ENCODE data around the gene LMX1A.
A peak's percentile ranks its signal among the peaks of the same experiment; 100 is the strongest.

LMX1A gene

DNA sequence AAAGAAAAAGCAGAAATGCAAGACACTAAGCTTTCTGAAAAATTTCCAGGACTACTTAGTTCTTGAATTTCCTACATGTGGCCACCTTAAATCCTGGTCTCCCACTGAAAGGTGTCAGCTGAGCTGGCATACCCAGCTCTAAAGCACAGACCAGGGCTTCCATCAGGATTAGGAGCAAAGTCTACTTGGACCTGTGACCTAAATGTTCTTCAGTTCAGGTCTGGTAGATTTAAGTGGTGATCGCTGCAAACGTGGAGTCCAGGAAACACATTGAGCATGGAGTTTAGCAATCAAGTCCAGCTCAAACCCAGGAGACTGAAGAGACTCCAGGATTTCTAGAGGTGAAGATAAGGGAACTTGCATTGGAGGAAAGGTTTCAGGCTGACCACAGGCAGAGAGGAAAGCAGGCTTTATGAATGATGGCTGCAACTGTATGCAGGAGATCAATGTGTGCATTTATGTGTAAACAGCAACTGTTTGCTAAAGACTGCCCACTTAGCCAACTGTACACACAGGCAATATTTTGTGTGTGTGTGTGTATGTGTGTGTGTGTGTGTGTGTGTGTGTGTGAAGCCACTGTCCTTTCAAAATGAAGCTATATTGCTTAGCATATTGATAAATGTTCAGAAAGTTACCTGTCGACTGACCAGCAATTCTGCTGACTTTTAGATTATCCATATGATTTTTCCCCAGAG, 75.2 kb downstream of the LMX1A start:
- DNase-seq, result no peak
- intact Hi-C loops (cut with DNase I), result no loop called here

DNA sequence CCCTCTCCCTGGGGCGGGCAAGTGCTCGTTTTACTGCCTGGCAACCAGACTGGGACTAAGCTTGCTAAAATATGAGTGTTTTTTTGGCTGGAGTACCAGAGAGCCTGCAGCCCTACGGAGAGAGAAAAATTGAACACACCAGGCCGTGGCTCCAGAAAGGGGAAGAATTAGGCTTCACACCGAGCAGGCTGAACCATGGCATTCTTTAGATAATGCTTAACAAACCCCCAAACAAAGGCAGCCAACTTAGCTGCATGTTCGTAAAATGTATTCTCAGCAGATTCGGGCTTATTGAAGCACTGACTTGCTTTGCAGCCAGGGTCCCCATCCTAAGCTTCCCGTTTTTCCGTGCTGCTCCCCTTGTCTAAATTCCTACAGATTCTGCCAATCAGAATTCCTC, 76.6 kb downstream of the LMX1A start:
- intact Hi-C loops (cut with DNase I), result no loop called here
- DNase-seq, result no peak

DNA sequence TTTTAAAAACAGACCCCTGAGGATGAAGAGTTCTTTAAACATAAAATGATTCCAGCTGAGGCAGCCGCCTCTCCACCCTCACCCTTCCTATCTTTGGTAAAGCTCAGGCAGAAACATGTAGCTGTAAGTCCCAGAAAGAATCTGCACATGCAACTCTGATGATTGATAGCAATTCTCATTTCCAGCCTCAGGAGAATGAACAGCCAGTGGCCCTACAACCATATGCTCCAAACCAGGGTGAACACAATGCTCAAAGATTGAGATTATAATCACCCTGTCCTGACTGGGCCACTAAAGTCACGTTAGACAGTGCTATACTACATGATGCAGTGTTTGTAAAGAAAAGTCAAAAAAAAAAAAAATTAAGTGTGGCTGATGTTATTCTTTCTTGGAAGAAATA, 80.2 kb downstream of the LMX1A start:
- intact Hi-C loops (cut with DNase I), result no loop called here
- DNase-seq, result no peak

- no peak for DNase-seq
- intact Hi-C loops (cut with DNase I), result no loop called here
These were observed 91.2 kb downstream of the LMX1A start for GRCh38 chr1:165265196-165265838.

DNA sequence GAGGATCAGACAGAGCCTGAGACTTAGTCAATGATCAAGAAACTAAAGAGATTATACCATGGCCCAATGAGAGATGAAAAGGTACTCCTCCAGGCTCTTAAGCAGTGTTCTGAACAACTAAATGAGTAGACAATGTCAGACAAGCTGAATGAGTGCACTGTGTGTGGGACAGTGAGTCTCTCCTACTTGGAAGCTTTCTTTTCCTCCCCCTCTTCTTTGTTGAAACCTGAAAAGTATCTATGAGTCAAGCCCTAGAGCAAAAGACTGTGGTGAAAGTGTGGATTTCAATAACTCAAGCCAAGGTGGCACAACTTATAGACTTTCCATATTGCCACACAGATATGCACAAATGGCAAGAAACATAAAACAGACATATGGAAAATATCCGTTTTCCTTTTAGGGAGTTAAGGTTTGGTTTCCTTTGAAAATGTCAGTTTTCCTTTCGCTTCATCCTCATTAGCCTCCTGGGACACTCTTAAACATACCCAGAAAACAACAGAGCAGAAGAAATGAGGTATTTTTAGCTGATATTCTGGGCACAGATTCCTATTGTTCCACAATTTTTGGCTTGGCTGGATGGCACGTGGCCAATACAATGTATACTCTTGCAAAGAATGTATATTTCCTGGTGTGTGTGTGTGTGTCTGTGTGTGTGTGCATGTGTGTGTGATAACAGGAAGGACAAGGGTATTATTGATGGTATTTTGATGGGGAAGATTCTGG, 96.6 kb downstream of the LMX1A start:
- no peak for DNase-seq
- intact Hi-C loops (cut with DNase I), result loop anchor here (10.0 kb wide), 1 partner anchor 105 kb away; no protein-coding TSS in a partner anchor

DNA sequence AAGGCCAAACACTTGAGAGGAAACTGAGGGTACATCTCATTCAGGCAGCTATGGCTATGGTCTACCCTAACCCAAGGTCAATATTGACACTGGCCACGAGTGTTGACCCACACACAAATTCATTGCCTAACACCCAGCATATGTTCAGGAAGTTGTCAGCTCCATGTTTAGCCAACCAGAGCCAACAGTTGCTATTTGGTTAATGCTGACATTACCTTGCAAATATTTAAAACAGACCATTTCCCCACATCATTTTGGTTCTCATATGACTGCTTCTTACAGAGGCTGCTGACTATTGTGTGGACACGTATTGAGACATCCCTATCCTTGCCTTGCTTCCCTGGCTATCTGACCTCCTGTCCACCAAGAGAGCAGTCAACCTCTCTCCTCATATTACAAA, 97.3 kb downstream of the LMX1A start:
- no peak for DNase-seq
- intact Hi-C loops (cut with DNase I), result loop anchor here (10.0 kb wide), 1 partner anchor 106 kb away; no protein-coding TSS in a partner anchor

GRCh38 chr1:165257969-165258459, 98.5 kb downstream of the LMX1A start:
- intact Hi-C loops (cut with DNase I), result loop anchor here (10.0 kb wide), 1 partner anchor 107 kb away; no protein-coding TSS in a partner anchor
- DNase-seq, result peak in 5 of 10 donors; percentile 13 to 60 (median 30)

GRCh38 chr1:165254896-165255625, 101.5 kb downstream of the LMX1A start:
- no peak for DNase-seq
- intact Hi-C loops (cut with DNase I), result loop anchor here (10.0 kb wide), 1 partner anchor 110 kb away; no protein-coding TSS in a partner anchor

DNA sequence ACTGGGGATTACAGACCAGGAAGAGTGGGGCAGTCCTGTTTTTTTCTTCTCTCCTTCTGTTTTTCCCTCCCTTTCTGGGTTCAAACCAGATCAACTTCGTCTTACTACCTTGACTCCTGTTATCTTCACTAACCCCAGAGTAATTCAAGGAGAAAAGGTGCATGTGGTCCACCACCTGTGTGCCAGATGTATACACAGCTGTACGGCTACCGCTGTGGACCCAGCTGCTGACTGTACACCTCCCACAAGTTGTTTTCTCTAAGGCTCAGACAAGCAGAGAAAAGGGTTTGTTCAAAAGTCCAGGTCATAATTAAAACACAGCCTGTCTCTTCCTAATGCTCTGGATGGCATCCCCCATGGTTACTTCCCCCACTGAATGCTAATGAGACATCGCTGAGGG, 102.1 kb downstream of the LMX1A start:
- no peak for DNase-seq
- intact Hi-C loops (cut with DNase I), result loop anchor here (10.0 kb wide), 1 partner anchor 110 kb away; no protein-coding TSS in a partner anchor

DNA sequence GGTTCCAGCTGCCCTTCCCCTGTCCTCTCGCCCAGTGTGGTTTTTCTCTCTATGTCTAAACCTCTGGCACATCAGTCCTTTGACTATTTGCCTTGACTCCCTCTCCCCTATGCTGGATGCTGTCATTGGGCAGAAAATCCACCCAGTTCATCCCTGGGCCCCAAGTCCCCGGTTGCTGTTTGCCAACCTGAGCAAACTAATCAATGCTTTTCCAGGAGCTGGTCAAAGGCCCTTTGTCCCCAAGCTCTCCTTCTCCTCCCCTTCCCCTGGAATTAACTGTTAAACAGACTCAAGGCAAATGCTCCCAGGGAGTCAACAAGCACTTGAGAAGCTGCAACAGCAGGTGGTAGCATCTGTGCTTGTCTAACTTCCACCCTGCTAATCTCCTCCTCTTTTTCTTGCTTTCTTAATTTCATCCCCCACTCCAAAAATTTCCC, 102.7 kb downstream of the LMX1A start:
- intact Hi-C loops (cut with DNase I), result loop anchor here (10.0 kb wide), 1 partner anchor 111 kb away; no protein-coding TSS in a partner anchor
- DNase-seq, result no peak

DNA sequence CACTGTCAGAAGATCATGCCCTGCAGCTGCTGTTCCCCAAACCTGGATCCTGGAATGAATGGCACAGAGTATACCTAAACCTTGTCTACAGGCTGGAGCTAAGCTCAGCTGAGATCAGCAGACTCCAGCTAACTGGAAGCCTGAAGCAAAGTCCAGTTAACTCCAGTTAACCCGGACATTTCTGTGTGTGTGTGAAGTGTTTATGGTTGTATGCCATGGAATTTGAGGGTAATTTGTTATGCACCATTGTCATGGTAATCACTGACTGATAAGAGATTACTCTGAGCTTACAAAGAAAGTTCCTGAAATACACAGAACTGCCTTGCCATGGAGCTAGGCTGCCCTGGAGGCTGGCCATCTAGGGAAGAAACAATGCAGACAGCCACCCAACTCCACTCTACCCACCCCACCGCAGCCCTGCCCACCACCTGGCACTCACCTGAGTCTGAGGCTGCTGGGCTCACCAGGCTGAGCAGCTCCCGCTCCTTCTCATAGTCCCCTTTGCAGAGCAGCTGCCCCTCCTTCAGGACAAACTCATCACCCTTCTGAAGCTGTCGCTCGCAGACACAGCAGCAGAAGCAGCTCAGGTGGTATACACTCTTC, 107.4 kb downstream of the LMX1A start:
- intact Hi-C loops (cut with DNase I), result no loop called here

GRCh38 chr1:165241952-165242351, 114.6 kb downstream of the LMX1A start:
- no peak for DNase-seq
- intact Hi-C loops (cut with DNase I), result no loop called here

More for the DNA sequence above, 107.4 kb downstream of the LMX1A start:
- no peak for DNase-seq

DNA sequence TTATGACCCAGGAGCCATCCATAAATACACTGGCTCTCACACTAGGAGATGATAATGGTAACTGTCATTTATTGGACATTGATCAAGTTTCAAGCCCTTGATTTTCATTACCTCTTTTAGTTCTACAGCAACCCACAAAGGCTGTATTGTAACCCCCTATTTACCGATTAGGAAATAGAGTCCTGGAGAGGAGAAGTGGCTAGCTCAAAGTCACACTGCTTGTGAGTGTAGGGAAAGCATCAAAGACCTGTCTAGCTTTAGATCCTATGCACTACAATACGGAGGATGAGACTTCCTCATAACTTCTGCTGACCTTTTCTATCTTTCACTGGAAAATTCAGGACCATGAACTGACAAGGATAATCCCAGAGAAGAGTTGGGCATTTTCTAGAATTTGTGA, 115.2 kb downstream of the LMX1A start:
- intact Hi-C loops (cut with DNase I), result no loop called here
- DNase-seq, result no peak

GRCh38 chr1:165240492-165240891, 116.0 kb downstream of the LMX1A start:
- DNase-seq, result no peak
- intact Hi-C loops (cut with DNase I), result no loop called here

- no peak for DNase-seq
- intact Hi-C loops (cut with DNase I), result no loop called here
These were observed 116.6 kb downstream of the LMX1A start for GRCh38 chr1:165239873-165240272.

DNA sequence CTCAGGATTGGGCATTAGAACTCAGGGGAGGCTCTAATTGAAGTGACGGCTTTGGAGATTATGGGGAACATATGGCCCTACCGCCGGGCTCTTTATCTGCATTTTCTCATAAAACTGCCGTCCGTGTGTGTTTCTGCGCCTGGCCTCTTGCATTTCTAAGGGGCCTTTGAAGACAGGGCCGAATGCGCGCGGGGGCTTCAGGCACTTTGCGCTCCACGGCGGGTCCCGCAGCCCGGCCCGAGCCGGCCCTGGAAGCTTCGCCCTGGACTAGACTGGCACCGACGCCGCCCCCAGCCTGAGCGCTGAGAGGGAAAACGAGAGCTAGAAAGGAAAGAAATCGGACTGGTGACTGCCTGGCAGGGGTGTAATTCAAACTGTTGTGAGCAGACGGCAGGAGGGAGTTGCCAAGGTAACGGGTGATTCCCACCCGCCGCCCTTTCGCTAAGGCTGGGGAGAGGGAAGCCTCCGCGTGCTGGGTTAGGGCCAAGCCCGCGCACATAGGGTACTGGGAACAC, 120.7 kb downstream of the LMX1A start:
- peak in 6 of 10 donors; percentile 15 to 81 (median 28) for DNase-seq
- intact Hi-C loops (cut with DNase I), result no loop called here

- intact Hi-C loops (cut with DNase I), result no loop called here
- DNase-seq, result no peak
These were observed 121.2 kb downstream of the LMX1A start for GRCh38 chr1:165235155-165235776.

DNA sequence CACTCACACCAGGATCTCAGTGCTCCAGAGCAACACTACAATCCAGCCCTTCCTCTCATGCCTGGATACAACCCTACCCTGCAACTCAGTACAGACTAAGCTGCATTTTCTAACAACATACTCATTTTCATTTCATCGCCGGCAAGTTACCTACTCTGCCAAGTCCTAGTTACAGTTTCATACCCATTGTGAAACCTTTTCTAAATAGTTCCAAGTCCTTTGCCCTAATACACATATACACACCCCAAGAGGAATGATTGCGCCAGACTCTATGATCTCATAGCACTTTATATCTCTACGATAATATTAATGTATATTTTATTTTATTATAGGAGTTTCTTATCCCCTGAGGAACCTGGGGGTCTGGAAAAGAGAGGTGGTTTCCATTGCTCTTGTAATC, 122.4 kb downstream of the LMX1A start:
- intact Hi-C loops (cut with DNase I), result no loop called here

GRCh38 chr1:165228676-165229075, 127.8 kb downstream of the LMX1A start:
- intact Hi-C loops (cut with DNase I), result no loop called here

More for the DNA sequence above, 122.4 kb downstream of the LMX1A start:
- DNase-seq, result no peak

More at GRCh38 chr1:165228676-165229075, 127.8 kb downstream of the LMX1A start:
- DNase-seq, result no peak

Measured in posterior cingulate gyrus (tissue), 11 donors.